ENCODE measurements around the gene ETV6. TPM values are rescaled to one million over a fixed set of nuclear protein-coding genes. Genes with fewer than 3 reads are reported as not detected.

ETV6 gene
- total RNA-seq, 1 experiment from 2014 or later = 14.1 TPM

DNA sequence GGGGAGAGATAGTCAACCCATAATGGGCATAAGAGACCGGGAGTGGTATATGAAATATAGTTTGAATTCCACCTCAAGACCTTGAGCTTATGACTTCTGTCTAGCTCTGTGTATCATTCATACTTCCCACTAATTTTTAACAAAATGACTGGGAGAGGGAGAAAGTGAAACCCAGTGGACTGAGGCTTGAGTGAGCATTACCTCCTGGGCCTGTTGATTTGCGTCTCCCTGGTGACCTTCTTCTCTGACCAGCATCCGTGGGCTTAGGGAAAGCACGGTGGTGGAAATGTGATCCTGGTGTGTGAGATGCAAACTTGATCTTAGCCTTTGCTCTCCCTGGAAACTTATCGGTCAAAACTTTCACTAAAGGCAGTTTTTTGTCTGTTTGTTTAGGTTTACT is 213.3 kb downstream of the ETV6 start:
- intact Hi-C loops (cut with micrococcal nuclease) = no loop called here
- H3K9ac ChIP-seq (ENCODE audit: low read length) = no peak overlapping the region
- H3K27ac ChIP-seq (ENCODE audit: low read depth, low read length) = no peak overlapping the region
- no peak for DNase-seq (ENCODE audit: low read depth, low spot score)
- no peaks in the 10 kb centered on the region for H3K27me3 ChIP-seq (ENCODE audit: insufficient read depth, low read length)
- H3K36me3 ChIP-seq (ENCODE audit: control insufficient read depth in 1 of 2, insufficient read depth in 2 of 2, low read length in 2 of 2) = no peaks in the 10 kb centered on the region
- no peak overlapping the region for H3K4me3 ChIP-seq (replicated peaks in 1 of 2; ENCODE audit: low read depth in 1 of 2, low read length in 2 of 2)
- no peak for TF ChIP-seq CBX3 (IDR thresholded peaks at IDR 0.05; ENCODE audit: low read depth)
- H3K4me2 ChIP-seq (ENCODE audit: low read length) = no peak overlapping the region
- no TSS peak for BruUV-seq (replicated peaks)
- H2AFZ ChIP-seq (ENCODE audit: low read depth, low read length, poor library complexity, severe bottlenecking) = no peak overlapping the region
- ATAC-seq = no peak
- POLR2A ChIA-PET = no interaction called here
- H3K9me3 ChIP-seq (ENCODE audit: control insufficient read depth in 1 of 2, insufficient read depth in 1 of 2, low read depth in 1 of 2, low read length in 2 of 2) = peaks cover 8 to 9% of the 10 kb centered on the region in 2 experiments; a peak in 1 of 4 replicates
- CTCF ChIA-PET = no interaction called here
- peaks cover 0 to 4% of the 10 kb centered on the region in 2 experiments; a peak in 1 of 4 replicates for H3K4me1 ChIP-seq (ENCODE audit: control insufficient read depth in 1 of 2, insufficient read depth in 2 of 2, low read length in 2 of 2)
- no peaks in the 10 kb centered on the region for H3K79me2 ChIP-seq (ENCODE audit: insufficient read depth, low read length)
- H4K20me1 ChIP-seq (ENCODE audit: insufficient read depth) = no peaks in the 10 kb centered on the region
- no peaks in the 10 kb centered on the region for H3K9me2 ChIP-seq (ENCODE audit: insufficient read depth)
- RAD21 ChIA-PET (ENCODE audit: low non-redundant PET in 1 of 2, low total read pairs in 2 of 2, uncharacterized antibody in 2 of 2, unreplicated experiment in 2 of 2) = no interaction called here

DNA sequence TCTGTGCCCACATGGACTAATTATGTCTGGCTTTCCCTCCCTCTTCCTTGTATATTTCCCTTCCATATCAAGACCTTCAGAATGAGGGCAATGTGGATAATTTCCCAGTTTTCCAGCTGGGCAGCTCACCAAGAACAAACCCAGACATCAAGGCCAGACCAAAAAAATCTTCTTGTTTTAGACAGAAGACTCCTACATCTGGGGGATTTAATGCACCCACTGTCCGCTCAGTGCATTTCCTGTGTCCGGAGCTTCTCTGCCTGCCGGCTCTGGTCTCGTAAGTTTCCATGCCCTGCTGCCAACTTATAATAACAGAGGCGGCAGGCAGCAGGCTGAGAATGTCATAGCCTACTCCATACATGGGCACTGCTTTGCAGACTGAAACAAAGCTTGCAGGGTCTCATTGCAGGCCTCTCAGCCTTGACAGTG is 214.0 kb downstream of the ETV6 start:
- RAD21 ChIA-PET (ENCODE audit: low non-redundant PET in 1 of 2, low total read pairs in 2 of 2, uncharacterized antibody in 2 of 2, unreplicated experiment in 2 of 2) = no interaction called here
- no peaks in the 10 kb centered on the region for H4K20me1 ChIP-seq (ENCODE audit: insufficient read depth)
- H2AFZ ChIP-seq (ENCODE audit: low read depth, low read length, poor library complexity, severe bottlenecking) = no peak overlapping the region
- H3K27me3 ChIP-seq (ENCODE audit: insufficient read depth, low read length) = no peaks in the 10 kb centered on the region
- H3K4me1 ChIP-seq (ENCODE audit: control insufficient read depth in 1 of 2, insufficient read depth in 2 of 2, low read length in 2 of 2) = peaks cover 0 to 4% of the 10 kb centered on the region in 2 experiments; a peak in 1 of 4 replicates
- no peaks in the 10 kb centered on the region for H3K79me2 ChIP-seq (ENCODE audit: insufficient read depth, low read length)
- no peak for DNase-seq (ENCODE audit: low read depth, low spot score)
- CTCF ChIA-PET = no interaction called here
- H3K9me3 ChIP-seq (ENCODE audit: control insufficient read depth in 1 of 2, insufficient read depth in 1 of 2, low read depth in 1 of 2, low read length in 2 of 2) = peaks cover 8 to 9% of the 10 kb centered on the region in 2 experiments; a peak in 1 of 4 replicates
- H3K4me2 ChIP-seq (ENCODE audit: low read length) = no peak overlapping the region
- no TSS peak for BruUV-seq (replicated peaks)
- H3K9ac ChIP-seq (ENCODE audit: low read length) = no peak overlapping the region
- no peak for ATAC-seq
- intact Hi-C loops (cut with micrococcal nuclease) = no loop called here
- H3K36me3 ChIP-seq (ENCODE audit: control insufficient read depth in 1 of 2, insufficient read depth in 2 of 2, low read length in 2 of 2) = no peaks in the 10 kb centered on the region
- H3K9me2 ChIP-seq (ENCODE audit: insufficient read depth) = no peaks in the 10 kb centered on the region
- no peak overlapping the region for H3K27ac ChIP-seq (ENCODE audit: low read depth, low read length)
- POLR2A ChIA-PET = no interaction called here
- TF ChIP-seq CBX3 (IDR thresholded peaks at IDR 0.05; ENCODE audit: low read depth) (no peak), SRF (IDR thresholded peaks at IDR 0.05; ENCODE audit: low read depth) (no peak), SIN3A (IDR thresholded peaks at IDR 0.05; ENCODE audit: low read depth) (no peak), FOSL1 (IDR thresholded peaks at IDR 0.05; ENCODE audit: low read depth) (no peak), ELF1 (IDR thresholded peaks at IDR 0.05; ENCODE audit: borderline replicate concordance, low read depth) (no peak)
- no peak overlapping the region for H3K4me3 ChIP-seq (replicated peaks in 1 of 2; ENCODE audit: low read depth in 1 of 2, low read length in 2 of 2)
